Posterior cingulate gyrus (tissue), 11 donors: Measurements from ENCODE around the gene FAM110A.
"Not testable (repeated sequence)": the region's sequence is repeated elsewhere in the genome, so short reads cannot be mapped to it uniquely, and the experiment has no call there.

Experiments used
- DNase-seq, 10 donors: peaks; one replicate each; pipeline versions ENCODE4 v3.0.0 to v3.0.0-alpha.2; 2020 to 2021; ENCODE audit warnings: mixed read lengths in 3 of 10
- intact Hi-C: fragments of 100-400 bp; cut with DNase I; formaldehyde crosslinking; loops from one replicate; pipeline ENCODE4 v1.15.1; 2023

Gene FAM110A

GRCh38 chr20:891706-892080, 58.2 kb downstream of the FAM110A start:
- intact Hi-C loops = no loop called here
- peak in 1 of 10 donors; percentile 21 for DNase-seq

GRCh38 chr20:892371-892770, 58.9 kb downstream of the FAM110A start:
- intact Hi-C loops = not testable (repeated sequence)

More at GRCh38 chr20:892371-892770, 58.9 kb downstream of the FAM110A start:
- peak in 1 of 10 donors; percentile 0 for DNase-seq
